Skin of body (tissue), 2 donors: ENCODE results near the gene PFKFB1. TPM values are rescaled to one million over a fixed set of nuclear protein-coding genes. Genes with fewer than 3 reads are reported as not detected.

Experiments
- DNase-seq: peaks from one replicate; lab custom pipeline; 2025; lab: John Stamatoyannopoulos, UW
- total RNA-seq: library from RNA; depleted of rRNA; stranded (reverse); fragments of >200 nt; gene quantifications from one replicate; pipeline ENCODE4 v1.2.3, GENCODE V29; 2014

Gene PFKFB1
- total RNA-seq: 3.3 TPM

DNA sequence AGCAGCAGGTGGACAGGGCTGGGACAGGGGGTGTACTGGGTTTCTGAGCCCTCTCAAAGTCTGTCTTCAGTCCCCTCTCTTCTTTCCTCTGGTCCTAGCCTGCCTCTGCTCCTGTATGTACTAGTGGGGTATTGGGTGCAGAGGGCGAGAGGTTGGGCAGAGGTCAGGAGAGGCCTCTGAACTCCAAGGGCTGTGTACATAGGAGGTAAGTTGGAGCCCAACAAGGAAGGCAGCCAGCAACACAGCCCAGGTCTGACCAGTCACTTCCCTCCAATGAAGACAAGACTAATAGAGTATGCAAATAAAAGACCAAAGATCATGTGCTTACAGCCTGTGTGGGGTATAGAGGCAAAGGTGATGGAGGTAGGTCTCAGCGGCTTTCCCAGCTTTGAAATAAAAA lies at the start of gene PFKFB1:
TSS of gene PFKFB1 (minus strand) at position 90 of the 400 bp plus-strand sequence. CDS start 181 bp downstream, outside the sequence.
- DNase-seq: no peak

DNA sequence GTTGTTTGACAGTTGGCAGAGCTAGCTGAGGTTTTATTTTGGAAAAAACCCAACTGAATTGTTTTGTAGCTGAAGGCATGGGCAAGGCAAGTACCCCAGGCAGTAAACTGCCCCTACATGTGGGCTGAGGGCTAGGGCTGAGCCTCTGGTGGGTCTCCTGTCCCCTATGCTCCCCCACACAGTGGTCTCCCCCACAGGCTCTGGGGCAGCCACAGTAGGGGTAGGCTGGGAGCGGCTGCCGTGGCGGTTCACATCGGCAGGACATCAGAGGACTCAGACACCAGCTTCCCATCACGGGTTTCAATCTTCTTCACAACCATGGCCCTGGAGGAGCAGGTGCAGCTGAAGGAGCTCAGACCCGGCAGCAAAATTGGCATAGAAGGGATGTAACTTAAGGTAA lies 47.5 kb upstream of the PFKFB1 start:
- no peak for DNase-seq

DNA sequence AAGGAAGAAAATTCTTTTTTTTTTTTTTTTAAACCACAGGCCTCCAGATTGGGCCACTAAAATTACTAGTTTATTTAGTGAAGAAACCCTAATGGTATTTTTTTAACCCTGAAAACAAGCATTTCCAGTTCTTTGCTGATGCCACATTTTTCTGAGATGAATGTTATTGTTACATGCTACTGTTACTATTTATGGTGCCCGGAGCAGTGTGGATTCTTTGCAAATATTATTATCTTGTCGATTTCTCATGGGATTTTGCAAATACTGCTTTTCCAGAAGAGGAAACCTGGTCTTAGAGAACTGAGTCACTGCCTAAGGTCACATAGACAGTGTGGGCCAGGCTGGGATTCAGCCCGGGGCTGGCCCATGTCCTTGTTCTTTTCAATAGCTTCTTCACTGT lies 45.5 kb upstream of the PFKFB1 start:
- DNase-seq: no peak

DNA sequence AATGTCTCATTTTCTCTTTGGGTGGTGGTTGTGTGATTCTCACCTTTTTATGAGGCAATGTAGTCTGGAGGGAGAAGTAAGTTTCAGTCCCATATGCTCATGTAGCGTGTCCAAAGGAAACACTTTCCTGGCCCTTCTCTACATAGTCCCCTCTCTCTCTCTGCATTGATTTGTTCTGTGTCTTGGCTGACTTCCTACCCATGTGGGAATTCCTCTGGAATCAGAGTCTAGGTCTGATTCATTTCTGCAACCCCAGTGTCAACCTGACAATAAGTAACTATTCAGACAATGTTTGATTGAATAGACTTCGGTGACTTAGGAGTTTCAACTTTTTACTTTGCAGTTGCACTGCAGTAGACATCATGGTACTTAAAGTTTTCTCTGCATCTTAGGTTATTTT lies 39.4 kb upstream of the PFKFB1 start:
- DNase-seq: no peak

DNA sequence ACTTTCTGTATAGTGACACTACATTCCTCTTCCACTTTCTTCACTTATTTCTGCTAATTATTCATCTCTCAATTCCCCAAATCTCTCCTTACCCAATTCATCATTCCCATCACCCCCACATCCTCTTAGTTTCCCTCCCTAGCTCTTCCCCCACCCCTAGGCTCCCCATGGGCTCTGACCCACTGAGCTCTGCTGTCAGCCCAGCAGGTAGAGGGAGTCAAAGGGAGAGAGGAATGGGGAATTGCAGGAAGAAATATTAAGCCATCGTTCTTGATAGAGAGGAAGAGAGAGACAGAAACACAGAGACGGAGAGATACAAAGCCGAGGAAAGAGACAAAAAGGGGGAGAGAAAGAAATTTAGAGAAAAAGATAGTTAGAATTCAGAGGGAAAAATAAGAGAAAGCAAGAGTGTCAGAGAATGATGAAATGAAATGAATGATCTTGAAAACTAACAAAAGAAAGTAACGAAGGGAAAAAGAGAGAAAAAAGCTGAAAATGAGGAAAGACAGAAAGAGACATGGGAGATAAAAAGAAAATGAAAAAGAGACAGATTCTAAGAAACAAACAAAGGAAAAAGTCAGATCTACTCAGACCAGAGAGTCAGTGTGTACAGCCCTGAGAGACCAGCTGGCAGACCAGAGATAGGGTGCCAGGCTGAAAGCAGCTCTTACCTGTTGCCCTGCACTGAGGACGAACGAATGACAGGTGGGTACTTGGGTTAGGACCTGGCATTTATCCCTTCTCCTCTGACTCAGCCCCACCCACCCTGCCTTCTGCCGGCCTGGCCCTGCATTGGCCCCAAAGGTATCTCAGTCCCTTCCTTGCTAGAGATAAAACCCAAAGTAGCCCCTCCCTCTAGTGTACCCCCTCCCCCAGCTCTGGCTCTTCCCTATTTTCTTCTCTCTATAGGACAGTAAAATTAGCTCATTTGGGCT lies 36.5 kb upstream of the PFKFB1 start, which contains the start of gene ALAS2:
TSS of gene ALAS2 (minus strand) at position 707 of the 935 bp plus-strand sequence. CDS start 4,977 bp downstream, outside the sequence.
- no peak for DNase-seq

DNA sequence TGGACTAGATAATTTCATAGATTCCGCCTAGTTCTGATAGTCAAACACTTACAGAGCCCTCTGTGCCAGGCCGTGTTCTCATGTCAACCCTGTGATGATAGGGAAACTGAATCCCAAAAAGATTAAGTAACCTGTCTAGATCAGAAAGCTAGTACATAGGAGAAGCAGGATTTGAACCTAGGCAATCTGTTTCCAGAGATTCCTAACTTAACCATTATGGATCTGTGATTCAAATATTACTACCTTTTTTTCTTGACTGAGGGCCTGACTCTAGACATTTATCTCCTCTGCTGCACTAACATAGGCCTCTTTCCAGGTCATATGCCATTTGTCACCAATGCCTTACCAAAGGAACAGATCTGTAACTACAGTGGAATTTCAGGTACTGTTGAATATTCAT lies 35.3 kb upstream of the PFKFB1 start:
- no peak for DNase-seq

DNA sequence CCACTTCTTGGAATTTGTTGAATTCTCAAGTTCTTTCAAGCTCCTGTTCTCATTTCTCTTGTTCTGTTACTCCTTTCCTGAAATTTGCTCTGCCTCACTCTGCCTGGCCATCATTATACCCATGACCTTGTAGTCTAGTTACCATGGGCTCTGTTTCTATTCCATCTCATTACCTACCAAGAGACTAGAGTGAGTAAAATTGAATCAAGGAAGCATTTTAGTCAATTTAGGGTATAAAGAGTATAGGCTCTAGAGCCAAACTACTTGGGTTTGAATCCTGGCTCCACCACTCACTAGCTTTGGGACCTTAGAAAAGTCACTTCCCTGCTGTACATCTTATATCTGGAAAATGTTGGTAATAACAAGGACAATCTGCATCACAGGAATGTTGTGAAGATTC lies 34.6 kb upstream of the PFKFB1 start:
- DNase-seq: no peak

DNA sequence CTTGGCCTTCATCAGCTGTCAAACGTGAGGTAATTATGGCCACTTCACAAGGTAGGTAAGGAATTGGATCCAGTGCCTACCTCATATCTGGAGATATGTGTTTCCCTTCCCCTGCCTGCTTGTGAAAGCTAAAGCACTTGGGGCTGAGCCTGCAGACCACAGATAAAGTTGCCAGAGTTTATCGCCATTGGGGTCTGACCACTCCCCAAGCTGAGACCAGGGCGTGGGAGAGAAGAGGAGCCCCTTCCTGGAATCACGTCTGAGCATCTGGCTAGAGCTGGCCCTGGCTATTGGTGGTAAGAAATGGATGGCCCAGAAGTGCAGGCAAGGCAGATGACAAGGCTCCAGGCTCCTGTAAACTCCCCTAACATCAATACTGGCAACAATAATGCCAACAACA lies 34.1 kb upstream of the PFKFB1 start:
- no peak for DNase-seq

DNA sequence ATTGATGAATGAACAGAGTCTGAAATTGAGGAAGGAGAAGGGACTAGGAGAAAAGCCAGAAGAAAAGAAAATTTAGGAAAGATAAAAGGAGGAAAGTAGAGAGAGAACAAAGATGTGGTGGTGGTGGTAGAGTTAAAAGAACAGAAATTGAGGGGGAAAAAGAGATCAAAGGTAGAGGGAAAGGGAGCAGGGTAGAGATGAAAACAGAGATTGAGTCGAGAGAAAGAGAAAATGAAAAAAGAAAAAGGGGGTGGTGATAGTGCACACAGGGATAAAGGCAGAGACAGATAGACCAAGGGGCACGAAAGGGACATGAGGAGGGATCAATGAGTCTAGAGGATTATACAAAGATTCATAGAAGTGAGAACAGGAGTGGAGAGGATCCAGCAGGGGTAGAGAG lies 32.9 kb upstream of the PFKFB1 start:
- no peak for DNase-seq

DNA sequence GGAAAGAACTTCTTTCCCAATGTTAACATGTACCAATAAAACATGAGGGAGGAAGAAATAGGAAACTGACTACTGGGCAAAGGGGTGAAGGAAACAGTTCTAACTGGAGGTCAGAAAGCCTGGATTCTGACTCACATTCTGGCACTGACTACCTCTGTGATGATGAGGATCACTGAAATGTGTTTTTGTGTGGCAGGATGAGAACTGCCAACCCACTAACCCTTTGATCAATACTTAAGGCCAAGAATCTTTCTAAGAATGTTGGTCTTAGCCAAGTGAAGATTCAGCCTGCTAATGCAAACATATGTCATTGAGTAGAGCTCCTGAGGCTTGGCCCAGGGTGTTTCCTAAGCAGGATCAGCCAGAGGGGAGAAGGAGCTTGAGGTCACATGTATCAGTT lies 32.2 kb upstream of the PFKFB1 start:
- DNase-seq: no peak

DNA sequence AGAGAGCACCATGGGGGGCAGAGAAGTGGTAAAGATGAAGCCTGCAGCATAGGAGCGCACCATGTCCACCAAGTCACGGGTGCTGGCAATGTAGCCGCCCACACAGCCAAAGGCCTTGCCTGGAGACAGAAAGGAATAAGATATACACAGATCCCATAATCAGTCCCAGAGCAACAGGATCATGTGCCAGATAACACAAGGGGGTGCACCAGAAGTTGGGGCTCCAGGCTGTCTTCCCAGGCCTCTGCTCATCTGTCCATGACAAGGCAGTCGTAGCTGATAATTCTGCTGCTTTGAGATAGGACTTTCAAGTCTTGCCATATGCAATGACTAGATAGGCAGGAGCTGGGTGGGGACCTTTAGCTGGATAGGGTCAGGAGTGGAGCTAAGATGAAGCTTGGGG lies 20.9 kb upstream of the PFKFB1 start:
- DNase-seq: no peak

DNA sequence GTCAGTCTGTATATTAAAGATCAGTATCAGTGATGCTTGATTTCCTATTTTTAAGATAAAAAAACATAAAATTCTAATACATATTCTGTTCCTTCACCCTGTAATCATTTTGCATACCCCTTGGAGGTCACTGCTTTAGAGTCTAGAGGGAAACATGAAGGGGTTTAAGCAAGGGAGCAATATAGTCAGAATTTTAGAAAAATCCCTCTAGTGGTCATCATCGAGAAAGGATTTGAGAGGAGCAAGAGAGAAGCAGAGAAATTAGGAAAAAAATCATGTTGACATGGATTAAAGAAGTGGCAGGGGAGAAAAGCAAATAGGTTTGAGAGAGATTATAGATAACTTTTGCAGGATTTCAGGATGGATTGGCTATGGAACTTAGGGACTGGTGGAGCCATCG lies 17.3 kb upstream of the PFKFB1 start:
- no peak for DNase-seq

DNA sequence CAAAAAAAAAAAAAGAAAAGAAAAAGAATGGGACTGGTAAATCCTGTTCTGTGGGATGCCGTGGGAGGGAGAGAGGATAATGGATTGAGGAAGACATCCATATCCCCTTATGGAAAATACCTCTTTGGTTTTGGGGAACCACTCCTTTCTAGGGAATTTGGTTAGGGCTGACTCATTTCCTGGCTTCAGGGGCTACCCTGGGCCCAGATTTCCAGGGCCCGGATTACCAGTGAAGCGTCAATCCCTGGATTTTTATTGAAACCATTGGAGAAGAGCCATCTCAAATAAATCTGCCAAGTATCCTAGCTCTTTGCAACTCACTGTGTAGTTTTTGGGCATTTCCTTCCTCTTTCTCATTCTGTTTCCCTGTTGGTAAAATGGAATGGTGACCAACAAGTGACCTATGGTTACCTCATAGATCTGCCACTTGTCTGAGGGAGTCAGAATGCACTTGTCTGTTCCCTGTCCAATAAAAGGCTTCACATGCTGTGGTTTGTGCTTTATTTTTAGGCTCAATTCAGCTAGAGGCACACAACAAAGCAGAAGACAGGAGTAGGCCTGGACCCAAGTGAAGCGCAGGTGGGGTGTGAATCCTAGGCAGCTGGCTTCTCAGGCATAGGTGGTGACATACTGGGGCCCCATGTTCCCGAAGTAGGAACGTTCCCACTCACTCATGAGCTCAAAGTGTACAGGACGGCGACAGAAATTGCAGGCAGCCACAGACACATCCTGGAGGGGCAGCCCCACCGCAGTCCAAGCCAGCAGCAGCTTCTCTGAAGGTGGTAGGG lies 14.8 kb upstream of the PFKFB1 start:
- no peak for DNase-seq

DNA sequence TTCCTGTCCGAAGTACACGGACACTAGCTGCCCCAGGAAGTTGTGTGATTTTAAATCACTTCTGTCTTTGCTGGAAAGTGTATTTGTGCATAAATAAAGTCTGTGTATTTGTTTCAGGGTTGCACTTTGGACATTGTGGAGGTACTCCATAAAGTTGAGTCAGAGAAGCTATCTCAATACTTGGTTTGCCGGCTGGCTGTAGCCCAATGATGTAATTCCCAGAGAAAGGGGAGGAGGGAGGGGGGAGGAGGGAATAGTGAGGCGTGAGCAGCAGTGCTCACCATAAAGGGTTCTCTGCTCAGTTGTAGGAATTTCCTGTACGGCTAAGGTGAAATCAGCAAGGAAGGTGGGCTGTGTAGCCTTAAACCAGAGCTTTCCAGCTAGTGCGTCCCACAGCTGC lies 13.7 kb upstream of the PFKFB1 start:
- DNase-seq: no peak

DNA sequence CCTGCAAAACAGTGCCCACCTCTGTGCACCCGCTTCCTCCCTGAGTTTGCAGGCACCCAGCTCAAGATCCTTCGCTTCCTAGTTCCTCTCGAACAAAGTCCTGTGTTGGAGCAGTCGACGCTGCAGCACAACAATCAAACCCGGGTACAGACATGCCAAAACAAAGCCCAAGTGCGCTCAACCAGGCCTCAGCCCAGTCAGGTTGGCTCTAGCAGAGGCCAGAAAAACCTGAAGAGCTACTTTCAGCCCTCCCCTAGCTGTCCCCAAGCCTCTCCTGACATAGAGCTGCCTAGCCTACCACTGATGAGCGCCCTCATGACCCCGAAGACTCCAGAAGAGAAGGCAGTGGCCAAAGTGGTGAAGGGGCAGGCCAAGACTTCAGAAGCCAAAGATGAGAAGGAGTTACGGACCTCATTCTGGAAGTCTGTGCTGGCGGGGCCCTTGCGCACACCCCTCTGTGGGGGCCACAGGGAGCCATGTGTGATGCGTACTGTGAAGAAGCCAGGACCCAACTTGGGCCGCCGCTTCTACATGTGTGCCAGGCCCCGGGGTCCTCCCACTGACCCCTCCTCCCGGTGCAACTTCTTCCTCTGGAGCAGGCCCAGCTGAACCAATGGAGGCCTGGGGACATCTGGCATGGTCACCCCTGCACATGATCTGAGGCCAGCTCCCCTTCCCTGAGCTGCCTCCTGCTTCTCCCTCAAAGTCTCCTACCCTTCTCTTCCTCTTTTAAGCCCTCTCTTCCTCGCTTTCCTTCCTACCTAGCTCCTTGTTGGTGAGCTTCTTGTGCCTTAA lies 13.0 kb upstream of the PFKFB1 start:
- no peak for DNase-seq

DNA sequence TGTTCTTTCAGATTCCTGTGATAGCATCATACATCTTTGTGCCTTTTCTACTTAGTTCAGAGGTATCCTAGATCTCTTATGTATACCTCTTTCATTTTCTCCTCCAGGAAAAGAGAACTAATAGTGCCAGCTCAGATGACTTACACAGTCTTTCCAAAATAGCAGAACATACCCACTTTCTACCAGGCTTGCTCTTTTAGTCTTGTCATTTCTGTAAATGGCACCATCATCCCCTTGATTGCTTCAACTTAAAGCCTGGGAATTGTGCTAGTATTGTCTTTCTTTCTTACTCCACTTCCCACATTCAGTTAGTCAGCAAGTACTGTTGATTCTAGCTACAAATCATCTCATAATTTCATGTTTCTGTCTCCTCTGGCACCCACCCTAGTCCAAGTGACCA lies 11.3 kb upstream of the PFKFB1 start:
- DNase-seq: no peak

DNA sequence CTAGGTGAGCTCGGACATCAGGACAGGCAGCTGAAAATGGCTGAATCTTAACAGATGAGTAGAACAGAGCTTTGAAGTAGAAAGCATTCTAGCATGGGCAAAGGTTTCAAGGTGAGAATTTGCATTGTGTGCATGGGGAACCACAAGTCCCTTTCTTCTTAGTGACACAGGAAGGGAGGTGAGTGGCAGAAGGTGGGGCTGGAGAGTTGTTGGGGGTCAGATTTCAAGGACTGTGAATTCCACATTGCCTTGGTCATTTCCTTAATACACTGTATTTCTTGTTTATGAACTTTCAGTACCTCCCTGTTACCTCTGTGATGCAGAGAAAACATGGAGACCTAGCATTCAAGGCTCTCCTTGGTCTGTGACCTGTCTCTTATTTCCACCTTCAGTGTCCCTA lies 10.2 kb upstream of the PFKFB1 start:
- DNase-seq: no peak

DNA sequence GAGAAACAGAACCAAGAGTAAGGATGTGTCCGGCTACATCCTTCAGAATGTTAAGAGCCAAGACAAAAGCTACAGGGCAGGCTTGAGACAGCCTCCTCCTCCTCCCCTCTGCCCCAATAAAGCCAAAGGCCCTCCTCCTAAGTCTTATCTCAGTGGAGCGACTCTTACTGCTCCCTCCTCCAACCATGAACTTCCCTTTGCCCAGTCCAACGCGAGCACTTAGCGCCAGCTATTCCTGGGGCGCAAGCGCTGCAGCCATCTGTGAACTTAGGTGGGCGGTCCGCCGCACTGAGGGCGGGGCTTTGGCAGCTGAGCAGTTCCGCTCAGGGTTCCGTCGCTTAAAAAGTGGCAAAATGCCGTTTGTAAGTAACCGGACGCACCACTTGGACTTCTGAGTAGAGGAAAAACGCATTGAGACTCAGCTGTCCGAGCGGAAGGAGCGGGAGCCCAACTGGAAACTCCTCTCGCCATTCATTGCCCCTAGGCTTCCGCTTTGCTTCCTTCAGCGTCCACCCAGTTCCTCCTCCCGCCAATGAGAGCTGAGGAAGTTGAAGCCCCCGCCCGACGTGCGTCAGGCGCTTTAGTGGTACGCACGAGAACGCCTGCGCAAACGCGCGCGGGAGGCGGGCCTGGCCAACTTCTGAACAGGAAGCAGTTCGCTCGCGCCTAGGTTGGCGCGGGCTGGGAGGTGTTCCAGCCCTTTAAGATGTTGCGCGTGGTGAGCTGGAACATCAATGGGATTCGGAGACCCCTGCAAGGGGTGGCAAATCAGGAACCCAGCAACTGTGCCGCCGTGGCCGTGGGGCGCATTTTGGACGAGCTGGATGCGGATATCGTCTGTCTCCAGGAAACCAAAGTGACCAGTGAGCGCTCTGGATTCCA lies 6.0 kb upstream of the PFKFB1 start, which contains the start of gene APEX2:
TSS of gene APEX2 (plus strand) at position 647 of the 882 bp plus-strand sequence. CDS start at position 707, 60 bp downstream.
- peak; percentile 82 for DNase-seq

DNA sequence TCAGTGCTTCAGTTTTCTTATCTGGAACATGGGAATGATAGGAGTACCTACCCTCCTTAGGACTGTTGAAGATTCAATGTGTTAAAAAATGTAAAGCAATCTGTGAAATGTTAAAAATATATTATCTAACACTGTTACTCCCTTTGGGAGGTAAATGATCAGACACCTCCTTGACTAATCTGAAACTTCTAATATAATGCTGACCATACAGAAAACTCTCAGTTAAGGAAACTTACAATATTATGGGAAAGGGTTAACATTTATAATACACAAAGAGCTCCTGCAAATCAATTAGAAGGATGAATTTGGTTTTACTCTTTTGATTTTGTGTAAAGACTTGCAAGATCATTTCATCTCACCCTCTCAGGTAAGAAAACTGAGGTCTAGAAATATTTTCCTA lies 1.6 kb upstream of the PFKFB1 start:
- DNase-seq: no peak

DNA sequence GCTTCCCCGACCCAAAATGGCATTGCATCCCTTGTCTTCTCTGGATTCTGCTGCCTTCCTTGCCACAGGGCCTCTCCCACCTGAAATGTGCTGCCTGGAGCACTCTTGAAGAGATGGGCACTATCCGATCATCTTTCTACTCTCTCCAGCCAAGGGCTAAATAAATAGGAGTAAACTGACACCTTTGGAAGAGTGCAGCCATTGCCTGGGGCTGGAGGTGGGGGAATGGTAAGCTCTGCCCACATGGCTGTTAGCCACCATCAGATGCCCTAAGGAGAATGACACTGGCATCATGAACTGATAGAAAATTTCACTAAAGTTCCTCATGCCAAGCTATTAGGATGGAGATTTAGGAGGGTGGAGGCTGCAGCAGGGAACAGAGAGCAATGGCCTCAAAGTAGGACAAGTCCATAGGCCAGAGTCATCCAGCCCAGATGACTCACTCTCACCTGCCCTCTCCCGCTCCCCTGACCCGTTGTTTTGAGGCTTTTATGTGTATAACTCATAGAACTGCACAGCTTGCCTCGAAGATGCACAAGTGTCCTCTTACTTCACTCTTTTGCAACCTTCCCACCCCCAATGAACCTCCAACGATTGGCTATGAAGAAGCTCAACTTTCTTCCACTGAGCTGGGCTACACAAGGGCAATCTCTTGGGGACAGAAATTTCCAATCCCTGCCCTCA lies 822 bp upstream of the PFKFB1 start:
- no peak for DNase-seq
